IMR-90 (cell line): ENCODE results near the gene MDM4. TPM values are rescaled to one million over a fixed set of nuclear protein-coding genes. Genes with fewer than 3 reads are reported as not detected.

Experiments used
- ATAC-seq: fragments of 200-7000 bp; cut with Tn5 transposase; 2 replicates; pipeline ENCODE4 v1.9.1; 2020; ENCODE audit warnings: low read depth, mild to moderate bottlenecking, moderate library complexity
- BruUV-seq: library from RNA; stranded (reverse); fragments of 400-500 nt; replicated peaks from 2 replicates; lab custom pipeline; 2021; lab: Mats Ljungman, UMichigan
- CTCF ChIA-PET: fragments of 300-600 bp; formaldehyde crosslinking; extraction: SDS; loops from one replicate; lab custom pipeline; 2021; ENCODE audit warnings: antibody characterized with exemption; lab: Yijun Ruan, JAX
- POLR2A ChIA-PET: fragments of 300-600 bp; sonication (Branson Sonifier 250); formaldehyde crosslinking; loops from one replicate; lab custom pipeline; 2022; ENCODE audit warnings: antibody characterized with exemption; ENCODE audit not compliant: unreplicated experiment; lab: Charles Lee
- DNase-seq: peaks from one replicate; pipeline ENCODE4 v3.0.0; 2013
- H2AFZ ChIP-seq: replicated peaks from 2 replicates; pipeline ENCODE3; 2013; ENCODE audit warnings: low read length, mild to moderate bottlenecking; ENCODE audit not compliant: poor library complexity
- H2AK5ac ChIP-seq: 2 replicates; pipeline ENCODE4 v1.6.1; 2013; ENCODE audit warnings: low read depth, low read length, inconsistent platforms
- H2AK9ac ChIP-seq: replicated peaks from 2 replicates; pipeline ENCODE3; 2013; ENCODE audit warnings: mild to moderate bottlenecking, low read depth, low read length, moderate library complexity; ENCODE audit not compliant: poor library complexity
- H2BK120ac ChIP-seq: 2 replicates; pipeline ENCODE4 v1.6.1; 2013; ENCODE audit warnings: low read depth, low read length, inconsistent platforms
- H2BK15ac ChIP-seq: 3 replicates; pipeline ENCODE4 v1.6.1; 2013; ENCODE audit warnings: low read depth, low read length, inconsistent platforms
- H2BK20ac ChIP-seq: 2 replicates; pipeline ENCODE4 v1.6.1; 2013; ENCODE audit warnings: low read depth, mild to moderate bottlenecking, inconsistent platforms, low read length, moderate library complexity
- H2BK5ac ChIP-seq: 2 replicates; pipeline ENCODE4 v1.6.1; 2013; ENCODE audit warnings: mild to moderate bottlenecking, low read depth, low read length, inconsistent platforms; ENCODE audit not compliant: poor library complexity, severe bottlenecking
- H3K14ac ChIP-seq: replicated peaks from 2 replicates; pipeline ENCODE4 v1.6.1; 2013; ENCODE audit warnings: low read depth, low read length, inconsistent platforms
- H3K18ac ChIP-seq: 2 replicates; pipeline ENCODE4 v1.6.1; 2013; ENCODE audit warnings: low read depth, low read length, control low read depth
- H3K23ac ChIP-seq: 2 replicates; pipeline ENCODE4 v1.6.1; 2013; ENCODE audit warnings: low read depth, low read length, inconsistent platforms
- H3K27ac ChIP-seq: 2 replicates; pipeline ENCODE4 v1.5.1; 2013; ENCODE audit warnings: mild to moderate bottlenecking, control low read depth, low read length; ENCODE audit not compliant: insufficient read depth
- H3K27me3 ChIP-seq: 2 replicates; pipeline ENCODE4 v1.6.1; 2013; ENCODE audit warnings: low read length; ENCODE audit not compliant: control insufficient read depth, insufficient read depth
- H3K36me3 ChIP-seq: 2 replicates; pipeline ENCODE4 v1.6.1; 2013; ENCODE audit warnings: low read length, mixed read lengths; ENCODE audit not compliant: control insufficient read depth, insufficient read depth
- H3K4ac ChIP-seq: 2 replicates; pipeline ENCODE4 v1.6.1; 2013; ENCODE audit warnings: low read depth, low read length, inconsistent platforms
- H3K4me1 ChIP-seq: 2 replicates; pipeline ENCODE4 v1.6.1; 2013; ENCODE audit warnings: low read length, mixed read lengths; ENCODE audit not compliant: control insufficient read depth, insufficient read depth
- H3K4me2 ChIP-seq: 2 replicates; pipeline ENCODE4 v1.6.1; 2013; ENCODE audit warnings: low read depth, mild to moderate bottlenecking, control low read depth, low read length, moderate library complexity
- H3K4me3 ChIP-seq: 2 replicates; pipeline ENCODE4 v1.5.1; 2013; ENCODE audit warnings: low read depth, mild to moderate bottlenecking, control low read depth, low read length, moderate library complexity; ENCODE audit not compliant: insufficient read depth
- H3K56ac ChIP-seq: 2 replicates; pipeline ENCODE4 v1.6.1; 2013; ENCODE audit warnings: low read length, inconsistent platforms; ENCODE audit not compliant: insufficient read depth; ENCODE audit errors: extremely low read depth
- H3K79me1 ChIP-seq, 2 experiments: 2 replicates each; pipeline ENCODE4 v1.6.1; 2013; ENCODE audit warnings: low read length in 2 of 2, inconsistent platforms in 1 of 2, low read depth in 1 of 2
- H3K9ac ChIP-seq: 2 replicates; pipeline ENCODE4 v1.6.1; 2013; ENCODE audit warnings: low read depth, low read length, control low read depth
- H3K9me1 ChIP-seq: 2 replicates; pipeline ENCODE4 v1.6.1; 2013; ENCODE audit warnings: low read length, inconsistent platforms; ENCODE audit not compliant: insufficient read depth
- H3K9me3 ChIP-seq: 2 replicates; pipeline ENCODE4 v1.6.1; 2013; ENCODE audit warnings: low read length; ENCODE audit not compliant: control insufficient read depth, insufficient read depth
- H4K20me1 ChIP-seq: 2 replicates; pipeline ENCODE4 v1.6.1; 2013; ENCODE audit warnings: low read length, inconsistent platforms; ENCODE audit not compliant: insufficient read depth
- H4K5ac ChIP-seq: 2 replicates; pipeline ENCODE4 v1.6.1; 2013; ENCODE audit warnings: mild to moderate bottlenecking, low read depth, low read length, control low read depth
- H4K8ac ChIP-seq, 2 experiments: 2 replicates each; pipeline ENCODE4 v1.6.1; 2013; ENCODE audit warnings: low read depth in 2 of 2, low read length in 2 of 2, control low read depth in 1 of 2, inconsistent platforms in 1 of 2
- H4K91ac ChIP-seq: 2 replicates; pipeline ENCODE4 v1.6.1; 2013; ENCODE audit warnings: low read depth, low read length, inconsistent platforms; ENCODE audit not compliant: insufficient read depth
- BHLHE40 ChIP-seq: fragments of 150-350 bp; IDR thresholded peaks from 2 replicates; pipeline ENCODE4 v1.6.1; 2016; ENCODE audit warnings: mild to moderate bottlenecking, low read depth, low read length
- CEBPB ChIP-seq: IDR thresholded peaks from 2 replicates; pipeline ENCODE4 v1.6.1; 2012; ENCODE audit warnings: low read depth, low read length, improper control_type of control experiment
- CHD1 ChIP-seq: IDR thresholded peaks from 2 replicates; pipeline ENCODE4 v1.6.1; 2012; ENCODE audit warnings: low read depth, low read length, improper control_type of control experiment
- CTCF ChIP-seq: conservative IDR thresholded peaks from 2 replicates; pipeline ENCODE4 v1.5.1; 2012; ENCODE audit warnings: mild to moderate bottlenecking, low read depth, low read length, improper control_type of control experiment
- ELK1 ChIP-seq: fragments of 150-350 bp; IDR thresholded peaks from 2 replicates; pipeline ENCODE4 v1.6.1; 2016; ENCODE audit warnings: low read depth, mild to moderate bottlenecking, low read length, moderate library complexity, borderline replicate concordance
- FOS ChIP-seq: fragments of 150-350 bp; IDR thresholded peaks from 2 replicates; pipeline ENCODE4 v1.6.1; 2016; ENCODE audit warnings: low read depth, low read length
- MAFK ChIP-seq: IDR thresholded peaks from 2 replicates; pipeline ENCODE4 v1.6.1; 2012; ENCODE audit warnings: low read depth, low read length, improper control_type of control experiment
- MAZ ChIP-seq: IDR thresholded peaks from 2 replicates; pipeline ENCODE4 v1.6.1; 2012; ENCODE audit warnings: low read depth, mild to moderate bottlenecking, low read length, improper control_type of control experiment, moderate library complexity, borderline replicate concordance
- MXI1 ChIP-seq: IDR thresholded peaks from 2 replicates; pipeline ENCODE4 v1.6.1; 2012; ENCODE audit warnings: low read depth, mild to moderate bottlenecking, low read length, moderate library complexity, borderline replicate concordance
- POLR2A ChIP-seq: IDR thresholded peaks from 2 replicates; pipeline ENCODE4 v1.6.1; 2012; ENCODE audit warnings: mild to moderate bottlenecking, low read depth, low read length
- RAD21 ChIP-seq: IDR thresholded peaks from 2 replicates; pipeline ENCODE4 v1.6.1; 2012; ENCODE audit warnings: low read length, improper control_type of control experiment
- RCOR1 ChIP-seq: IDR thresholded peaks from 2 replicates; pipeline ENCODE4 v1.6.1; 2012; ENCODE audit warnings: mild to moderate bottlenecking, low read length, improper control_type of control experiment; ENCODE audit not compliant: insufficient replicate concordance
- RFX5 ChIP-seq: IDR thresholded peaks from 2 replicates; pipeline ENCODE4 v1.8.0; 2012; ENCODE audit warnings: low read depth, mild to moderate bottlenecking, low read length, moderate library complexity
- SMC3 ChIP-seq: fragments of 150-350 bp; IDR thresholded peaks from 2 replicates; pipeline ENCODE4 v1.6.1; 2016; ENCODE audit warnings: low read depth, mild to moderate bottlenecking, antibody characterized with exemption, low read length, moderate library complexity
- WGBS, 2 experiments: methylation state at CpG; one replicate each; pipeline versions ENCODE4 v1.1.5 to v1.1.7; 2013; ENCODE audit warnings: missing lambda C conversion rate in 2 of 2; ENCODE audit not compliant: insufficient read length in 1 of 2; ENCODE audit errors: extremely low coverage in 2 of 2; 5-methylcytosine and 5-hydroxymethylcytosine counted together
- dilution Hi-C: fragments of 300-500 bp; cut with HindIII; formaldehyde crosslinking; loops from one replicate; pipeline ENCODE4 v1.14.3; 2018; ENCODE audit warnings: low sequenced_read_pairs; ENCODE audit not compliant: unreplicated experiment
- in situ Hi-C: fragments of 300-500 bp; cut with MboI; formaldehyde crosslinking; loops from 3 replicates; pipeline ENCODE4 v1.14.3; 2019; ENCODE audit warnings: low sequenced_read_pairs, inconsistent platforms, mixed read lengths
- intact Hi-C: fragments of 100-400 bp; cut with micrococcal nuclease; formaldehyde crosslinking; loops from 2 replicates; pipeline ENCODE4 v1.10.0; 2022
- polyA plus RNA-seq, 3 experiments: library from polyadenylated mRNA; depleted of rRNA; stranded (reverse); fragments of >200 nt; gene quantifications; 2 replicates each; pipeline ENCODE4 v1.2.3, GENCODE V29; 2012; ENCODE audit warnings: low replicate concordance in 1 of 3
- total RNA-seq: library from RNA; depleted of rRNA; stranded (reverse); fragments of >200 nt; gene quantifications from 2 replicates; pipeline ENCODE4 v1.2.3, GENCODE V29; 2012

MDM4 gene
- total and polyA plus RNA-seq, 2 of the 4 experiments (the other 2 are of a cell fraction): 7.4 to 20.1 TPM

- no peak overlapping the region for H2BK5ac ChIP-seq
- no peak overlapping the region for H4K5ac ChIP-seq
- BruUV-seq: no TSS peak
- H3K9me1 ChIP-seq: peaks cover 9% of the 10 kb centered on the region; the same call in 1 of the 2 replicates
- ChIA-PET CTCF (interaction anchor here (0.6 kb wide), 1 partner anchor 21 kb away, joined by 3 read pairs; no protein-coding TSS in a partner anchor), POLR2A (no interaction called here)
- H2AFZ ChIP-seq: no peak overlapping the region
- no peak overlapping the region for H3K4me2 ChIP-seq
- no peak overlapping the region for H4K91ac ChIP-seq
- intact Hi-C loops: no loop called here
- no peak overlapping the region for H3K9ac ChIP-seq
- no peak overlapping the region; the same call in 2 of the 3 replicates for H2BK15ac ChIP-seq
- dilution Hi-C loops: no loop called here
- H3K36me3 ChIP-seq: peaks cover 3% of the 10 kb centered on the region; the same call in 1 of the 2 replicates
- H2AK5ac ChIP-seq: no peak overlapping the region
- H3K9me3 ChIP-seq: no peaks in the 10 kb centered on the region
- no peak overlapping the region for H2BK20ac ChIP-seq
- H3K4me3 ChIP-seq: no peak overlapping the region
- peak; percentile 29 for DNase-seq
- H3K23ac ChIP-seq: no peak overlapping the region
- no peaks in the 10 kb centered on the region for H3K27me3 ChIP-seq
- no CpG with 5 or more reads among the region's 7 CpGs for WGBS, 2 experiments
- H3K14ac ChIP-seq: no peak overlapping the region
- H3K79me1 ChIP-seq: peaks cover 3 to 8% of the 10 kb centered on the region in 2 experiments; a peak in 2 of 4 replicates
- TF ChIP-seq SMC3 (no peak), MXI1 (no peak), RAD21 (no peak), CHD1 (no peak), MAFK (no peak), ELK1 (no peak), BHLHE40 (no peak), RFX5 (no peak), MAZ (no peak), POLR2A (no peak), FOS (no peak), RCOR1 (no peak), CEBPB (no peak), CTCF (no peak)
- H3K56ac ChIP-seq: no peak overlapping the region
- no peak overlapping the region for H3K27ac ChIP-seq
- H4K20me1 ChIP-seq: no peaks in the 10 kb centered on the region
- peaks cover 11% of the 10 kb centered on the region for H3K4me1 ChIP-seq
- no peak overlapping the region for H4K8ac ChIP-seq
- H3K4ac ChIP-seq: no peak overlapping the region
- no peak overlapping the region for H2BK120ac ChIP-seq
- H3K18ac ChIP-seq: no peak overlapping the region
- no peak overlapping the region for H2AK9ac ChIP-seq
- in situ Hi-C loops: no loop called here
- ATAC-seq: no peak
These were observed 40.3 kb downstream of the MDM4 start for GRCh38 chr1:204556458-204557052.
